Psoas muscle (tissue), 8 donors: ENCODE measurements around the gene PPM1D. TPM values are rescaled to one million over a fixed set of nuclear protein-coding genes. Genes with fewer than 3 reads are reported as not detected.

Source experiments
- ATAC-seq, 4 donors: fragments of 200-7000 bp; cut with Tn5 transposase; one replicate each; pipeline ENCODE4 v1.9.1; 2020; ENCODE audit warnings: moderate library complexity in 3 of 4, mild to moderate bottlenecking in 2 of 4
- DNase-seq, 2 donors: peaks; one replicate each; pipeline ENCODE4 v3.0.0-alpha.2; 2020
- H3K27ac ChIP-seq: fragments of 200-600 bp; one replicate; pipeline ENCODE4 v1.8.0; 2022
- H3K27me3 ChIP-seq, 3 donors: fragments of 200-600 bp in 1 of 3; one replicate each; pipeline versions ENCODE4 v1.6.1 to v1.8.0; 2013 to 2022; ENCODE audit warnings: low read length in 2 of 3, mild to moderate bottlenecking in 2 of 3, moderate library complexity in 1 of 3; ENCODE audit not compliant: insufficient read depth in 3 of 3
- H3K36me3 ChIP-seq, 2 donors: fragments of 200-600 bp in 1 of 2; one replicate each; pipeline versions ENCODE4 v1.6.1 to v1.8.0; 2013 to 2022; ENCODE audit warnings: low read depth in 1 of 2, mild to moderate bottlenecking in 1 of 2, moderate library complexity in 1 of 2; ENCODE audit not compliant: insufficient read depth in 1 of 2
- H3K4me1 ChIP-seq: fragments of 200-600 bp; one replicate; pipeline ENCODE4 v1.8.0; 2022
- H3K4me3 ChIP-seq: fragments of 200-600 bp; one replicate; pipeline ENCODE4 v1.8.0; 2022; ENCODE audit warnings: mild to moderate bottlenecking
- H3K9me3 ChIP-seq: fragments of 200-600 bp; one replicate; pipeline ENCODE4 v1.8.0; 2022
- CTCF ChIP-seq: fragments of 200-600 bp; IDR thresholded peaks from one replicate; pipeline ENCODE4 v1.8.0; 2022; ENCODE audit warnings: antibody characterized with exemption
- WGBS, 3 donors: extraction: QIAGEN DNeasy Blood & Tissue Kit; methylation state at CpG; one replicate each; pipeline versions ENCODE4 v1.1.6 to v1.1.7; 2013; 5-methylcytosine and 5-hydroxymethylcytosine counted together
- intact Hi-C, 2 donors: fragments of 100-400 bp; cut with DNase I; formaldehyde crosslinking; loops; one replicate each; pipeline versions ENCODE4 v1.11.0 to v1.14.2; 2022
- polyA plus RNA-seq, 3 donors: library from polyadenylated mRNA; stranded (reverse); fragments of 200-250 nt; gene quantifications; one replicate each; pipeline ENCODE4 v1.2.3, GENCODE V29; 2013
- total RNA-seq, 4 donors: library from RNA; stranded (reverse); fragmentation: NEBNext Ultra II Directional in 2 of 4; extraction: Animal tissue kit (Norgen Biotek cat#: 25700) in 2 of 4; gene quantifications; one replicate each; pipeline versions ENCODE4 v1.2.1 to v1.2.4, GENCODE V29; 2021 to 2023
- donor health status: healthy with polysubstance abuse.
- donor health status: DM: no; HTN: no; CAD: no; lungs with moderate emphysema.
- donor health status: Bipolar disorder and iron deficiency.
- donor health status: healthy.
- donor health status: DM: yes; HTN: yes; CAD: no.
- donor health status: DM: no; HTN: no; CAD: no.
- donor health status: DM: no; HTN: no; CAD: no.
- donor health status: DM: yes; HTN: yes; CAD: no.

PPM1D gene
- total and polyA plus RNA-seq, 7 donors: 2.8 to 10.5 (median 7.0) TPM

DNA sequence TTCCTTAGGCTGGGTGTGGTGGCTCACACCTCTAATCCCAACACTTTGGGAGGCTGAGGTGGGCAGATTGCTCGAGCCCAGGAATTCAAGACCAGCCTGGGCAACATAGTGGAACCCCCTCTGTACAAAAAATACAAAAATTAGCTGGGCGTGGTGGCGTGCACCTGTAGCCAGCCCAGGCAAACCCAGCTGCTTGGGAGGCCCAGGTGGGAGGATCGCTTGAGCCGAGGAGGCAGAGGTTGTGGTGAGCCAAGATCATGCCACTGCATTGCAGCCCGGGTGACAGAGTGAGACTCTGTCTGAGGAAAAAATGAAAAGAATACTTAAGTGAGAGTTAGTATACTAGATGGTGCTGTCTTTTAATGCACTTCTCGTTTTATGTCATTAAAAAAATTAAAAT lies 15.1 kb downstream of the PPM1D start:
- H3K4me1 ChIP-seq: peaks cover 20% of the 10 kb centered on the region
- no peak for TF ChIP-seq CTCF
- 84 to 91% (median 89%) methylated on average over 7 of the region's 7 CpGs for WGBS, 3 donors
- H3K27ac ChIP-seq: no peak overlapping the region
- no peak for DNase-seq
- no peak for ATAC-seq
- intact Hi-C loops: no loop called here
- peaks cover 0 to 7% of the 10 kb centered on the region in 2 donors for H3K36me3 ChIP-seq
- H3K9me3 ChIP-seq: no peaks in the 10 kb centered on the region
- H3K27me3 ChIP-seq: no peaks in the 10 kb centered on the region
- H3K4me3 ChIP-seq: no peak overlapping the region

GRCh38 chr17:60615840-60616239 lies 15.8 kb downstream of the PPM1D start:
- no peak for TF ChIP-seq CTCF

GRCh38 chr17:60618080-60618479 lies 18.1 kb downstream of the PPM1D start:
- 95 to 97% (median 96%) methylated on average over 3 of the region's 3 CpGs for WGBS, 3 donors
- Histone ChIP-seq H3K9me3 (no peaks in the 10 kb centered on the region), H3K27ac (no peak overlapping the region), H3K4me3 (no peak overlapping the region), H3K27me3 (no peaks in the 10 kb centered on the region), H3K4me1 (peaks cover 3% of the 10 kb centered on the region), H3K36me3 (peaks cover 0 to 7% of the 10 kb centered on the region in 2 donors)
- no peak for TF ChIP-seq CTCF
- ATAC-seq (no peak), DNase-seq (no peak)
- intact Hi-C loops: no loop called here

More at GRCh38 chr17:60615840-60616239, 15.8 kb downstream of the PPM1D start:
- Histone ChIP-seq H3K4me1 (peaks cover 14% of the 10 kb centered on the region), H3K9me3 (no peaks in the 10 kb centered on the region), H3K4me3 (no peak overlapping the region), H3K27me3 (no peaks in the 10 kb centered on the region), H3K36me3 (peaks cover 0 to 7% of the 10 kb centered on the region in 2 donors), H3K27ac (no peak overlapping the region)
- 75 to 95% (median 92%) methylated on average over 3 of the region's 3 CpGs for WGBS, 3 donors
- DNase-seq: no peak
- ATAC-seq: no peak
- intact Hi-C loops: no loop called here

DNA sequence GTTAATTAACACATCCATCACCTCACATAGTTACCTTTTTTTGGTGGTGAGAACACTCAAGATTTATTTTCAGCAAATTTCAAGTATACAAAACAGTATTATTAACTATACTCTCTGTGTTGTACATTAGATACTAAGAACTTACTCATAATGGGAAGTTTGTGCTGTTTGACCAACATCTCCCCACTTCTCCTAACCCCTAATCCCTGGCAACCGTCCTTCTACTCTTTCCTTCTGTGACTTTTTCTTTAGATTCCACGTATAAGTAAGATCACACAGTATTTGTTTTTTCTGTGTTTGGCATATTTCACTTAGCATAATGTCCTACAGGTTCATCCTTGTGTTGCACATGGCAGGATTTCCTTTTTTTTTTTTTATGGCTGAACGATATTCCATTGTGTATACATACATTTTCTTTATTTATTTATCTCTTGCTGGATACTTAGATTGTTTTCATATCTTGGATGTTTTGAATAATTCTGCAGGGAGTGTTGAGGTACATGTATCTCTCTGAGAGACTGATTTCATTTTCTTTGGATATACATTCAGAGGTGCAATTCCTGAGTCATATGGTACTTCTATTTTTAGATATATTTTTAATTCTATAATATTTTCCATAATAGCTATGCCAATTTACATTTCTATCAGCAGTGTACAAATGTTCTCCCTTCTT lies 19.0 kb downstream of the PPM1D start:
- intact Hi-C loops: no loop called here
- no peak for TF ChIP-seq CTCF
- H3K9me3 ChIP-seq: no peaks in the 10 kb centered on the region
- no peak overlapping the region for H3K27ac ChIP-seq
- peaks cover 3% of the 10 kb centered on the region for H3K4me1 ChIP-seq
- DNase-seq (no peak), ATAC-seq (no peak)
- 55 to 59% (median 55%) methylated on average over 3 of the region's 3 CpGs for WGBS, 3 donors
- no peaks in the 10 kb centered on the region for H3K27me3 ChIP-seq
- no peak overlapping the region for H3K4me3 ChIP-seq
- H3K36me3 ChIP-seq: peaks cover 0 to 7% of the 10 kb centered on the region in 2 donors

GRCh38 chr17:60622961-60623360 lies 23.0 kb downstream of the PPM1D start:
- Histone ChIP-seq H3K4me3 (no peak overlapping the region), H3K9me3 (no peaks in the 10 kb centered on the region), H3K36me3 (peaks cover 0 to 13% of the 10 kb centered on the region in 2 donors), H3K27ac (no peak overlapping the region), H3K27me3 (no peaks in the 10 kb centered on the region), H3K4me1 (peaks cover 3% of the 10 kb centered on the region)
- DNase-seq (no peak), ATAC-seq (no peak)
- 93 to 98% (median 98%) methylated on average over 2 of the region's 2 CpGs for WGBS, 3 donors
- intact Hi-C loops: no loop called here
- no peak for TF ChIP-seq CTCF
